ENCODE results near the gene PTGFRN. TPM values are rescaled to one million over a fixed set of nuclear protein-coding genes. Genes with fewer than 3 reads are reported as not detected.

The PTGFRN gene
- total and polyA plus RNA-seq, 9 of the 15 experiments (the other 6 are each of a cell fraction or from before 2014, with no cell fraction given) = 17.3 to 33.1 (median 25.7) TPM

DNA sequence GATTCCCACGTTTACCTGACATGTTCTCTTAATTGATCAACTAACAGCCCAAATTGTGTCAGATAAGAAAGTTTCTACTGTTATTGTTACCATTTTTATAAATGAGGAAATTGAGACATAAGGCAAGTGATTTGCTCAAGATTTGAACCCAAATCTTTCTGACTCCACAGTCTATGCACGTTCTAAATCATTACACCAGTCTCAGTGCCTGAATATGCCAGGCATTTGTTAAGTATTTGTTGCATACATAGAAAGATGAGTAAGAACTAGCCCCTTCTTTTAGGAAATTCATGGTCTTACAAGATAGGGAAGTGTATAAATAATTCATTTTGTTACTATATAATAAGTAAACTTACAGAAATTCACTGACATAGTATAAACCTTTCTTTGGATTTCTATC is 84.7 kb downstream of the PTGFRN start (continued):
- no peak for TF ChIP-seq RFX7 (CRISPR knock-in tag; IDR thresholded peaks at IDR 0.05)
- TF ChIP-seq, protein P1, sequence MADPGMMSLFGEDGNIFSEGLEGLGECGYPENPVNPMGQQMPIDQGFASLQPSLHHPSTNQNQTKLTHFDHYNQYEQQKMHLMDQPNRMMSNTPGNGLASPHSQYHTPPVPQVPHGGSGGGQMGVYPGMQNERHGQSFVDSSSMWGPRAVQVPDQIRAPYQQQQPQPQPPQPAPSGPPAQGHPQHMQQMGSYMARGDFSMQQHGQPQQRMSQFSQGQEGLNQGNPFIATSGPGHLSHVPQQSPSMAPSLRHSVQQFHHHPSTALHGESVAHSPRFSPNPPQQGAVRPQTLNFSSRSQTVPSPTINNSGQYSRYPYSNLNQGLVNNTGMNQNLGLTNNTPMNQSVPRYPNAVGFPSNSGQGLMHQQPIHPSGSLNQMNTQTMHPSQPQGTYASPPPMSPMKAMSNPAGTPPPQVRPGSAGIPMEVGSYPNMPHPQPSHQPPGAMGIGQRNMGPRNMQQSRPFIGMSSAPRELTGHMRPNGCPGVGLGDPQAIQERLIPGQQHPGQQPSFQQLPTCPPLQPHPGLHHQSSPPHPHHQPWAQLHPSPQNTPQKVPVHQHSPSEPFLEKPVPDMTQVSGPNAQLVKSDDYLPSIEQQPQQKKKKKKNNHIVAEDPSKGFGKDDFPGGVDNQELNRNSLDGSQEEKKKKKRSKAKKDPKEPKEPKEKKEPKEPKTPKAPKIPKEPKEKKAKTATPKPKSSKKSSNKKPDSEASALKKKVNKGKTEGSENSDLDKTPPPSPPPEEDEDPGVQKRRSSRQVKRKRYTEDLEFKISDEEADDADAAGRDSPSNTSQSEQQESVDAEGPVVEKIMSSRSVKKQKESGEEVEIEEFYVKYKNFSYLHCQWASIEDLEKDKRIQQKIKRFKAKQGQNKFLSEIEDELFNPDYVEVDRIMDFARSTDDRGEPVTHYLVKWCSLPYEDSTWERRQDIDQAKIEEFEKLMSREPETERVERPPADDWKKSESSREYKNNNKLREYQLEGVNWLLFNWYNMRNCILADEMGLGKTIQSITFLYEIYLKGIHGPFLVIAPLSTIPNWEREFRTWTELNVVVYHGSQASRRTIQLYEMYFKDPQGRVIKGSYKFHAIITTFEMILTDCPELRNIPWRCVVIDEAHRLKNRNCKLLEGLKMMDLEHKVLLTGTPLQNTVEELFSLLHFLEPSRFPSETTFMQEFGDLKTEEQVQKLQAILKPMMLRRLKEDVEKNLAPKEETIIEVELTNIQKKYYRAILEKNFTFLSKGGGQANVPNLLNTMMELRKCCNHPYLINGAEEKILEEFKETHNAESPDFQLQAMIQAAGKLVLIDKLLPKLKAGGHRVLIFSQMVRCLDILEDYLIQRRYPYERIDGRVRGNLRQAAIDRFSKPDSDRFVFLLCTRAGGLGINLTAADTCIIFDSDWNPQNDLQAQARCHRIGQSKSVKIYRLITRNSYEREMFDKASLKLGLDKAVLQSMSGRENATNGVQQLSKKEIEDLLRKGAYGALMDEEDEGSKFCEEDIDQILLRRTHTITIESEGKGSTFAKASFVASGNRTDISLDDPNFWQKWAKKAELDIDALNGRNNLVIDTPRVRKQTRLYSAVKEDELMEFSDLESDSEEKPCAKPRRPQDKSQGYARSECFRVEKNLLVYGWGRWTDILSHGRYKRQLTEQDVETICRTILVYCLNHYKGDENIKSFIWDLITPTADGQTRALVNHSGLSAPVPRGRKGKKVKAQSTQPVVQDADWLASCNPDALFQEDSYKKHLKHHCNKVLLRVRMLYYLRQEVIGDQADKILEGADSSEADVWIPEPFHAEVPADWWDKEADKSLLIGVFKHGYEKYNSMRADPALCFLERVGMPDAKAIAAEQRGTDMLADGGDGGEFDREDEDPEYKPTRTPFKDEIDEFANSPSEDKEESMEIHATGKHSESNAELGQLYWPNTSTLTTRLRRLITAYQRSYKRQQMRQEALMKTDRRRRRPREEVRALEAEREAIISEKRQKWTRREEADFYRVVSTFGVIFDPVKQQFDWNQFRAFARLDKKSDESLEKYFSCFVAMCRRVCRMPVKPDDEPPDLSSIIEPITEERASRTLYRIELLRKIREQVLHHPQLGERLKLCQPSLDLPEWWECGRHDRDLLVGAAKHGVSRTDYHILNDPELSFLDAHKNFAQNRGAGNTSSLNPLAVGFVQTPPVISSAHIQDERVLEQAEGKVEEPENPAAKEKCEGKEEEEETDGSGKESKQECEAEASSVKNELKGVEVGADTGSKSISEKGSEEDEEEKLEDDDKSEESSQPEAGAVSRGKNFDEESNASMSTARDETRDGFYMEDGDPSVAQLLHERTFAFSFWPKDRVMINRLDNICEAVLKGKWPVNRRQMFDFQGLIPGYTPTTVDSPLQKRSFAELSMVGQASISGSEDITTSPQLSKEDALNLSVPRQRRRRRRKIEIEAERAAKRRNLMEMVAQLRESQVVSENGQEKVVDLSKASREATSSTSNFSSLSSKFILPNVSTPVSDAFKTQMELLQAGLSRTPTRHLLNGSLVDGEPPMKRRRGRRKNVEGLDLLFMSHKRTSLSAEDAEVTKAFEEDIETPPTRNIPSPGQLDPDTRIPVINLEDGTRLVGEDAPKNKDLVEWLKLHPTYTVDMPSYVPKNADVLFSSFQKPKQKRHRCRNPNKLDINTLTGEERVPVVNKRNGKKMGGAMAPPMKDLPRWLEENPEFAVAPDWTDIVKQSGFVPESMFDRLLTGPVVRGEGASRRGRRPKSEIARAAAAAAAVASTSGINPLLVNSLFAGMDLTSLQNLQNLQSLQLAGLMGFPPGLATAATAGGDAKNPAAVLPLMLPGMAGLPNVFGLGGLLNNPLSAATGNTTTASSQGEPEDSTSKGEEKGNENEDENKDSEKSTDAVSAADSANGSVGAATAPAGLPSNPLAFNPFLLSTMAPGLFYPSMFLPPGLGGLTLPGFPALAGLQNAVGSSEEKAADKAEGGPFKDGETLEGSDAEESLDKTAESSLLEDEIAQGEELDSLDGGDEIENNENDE (IDR thresholded peaks at IDR 0.05; ENCODE audit: low read depth, low read length) = no peak
- TF ChIP-seq, protein P2, sequence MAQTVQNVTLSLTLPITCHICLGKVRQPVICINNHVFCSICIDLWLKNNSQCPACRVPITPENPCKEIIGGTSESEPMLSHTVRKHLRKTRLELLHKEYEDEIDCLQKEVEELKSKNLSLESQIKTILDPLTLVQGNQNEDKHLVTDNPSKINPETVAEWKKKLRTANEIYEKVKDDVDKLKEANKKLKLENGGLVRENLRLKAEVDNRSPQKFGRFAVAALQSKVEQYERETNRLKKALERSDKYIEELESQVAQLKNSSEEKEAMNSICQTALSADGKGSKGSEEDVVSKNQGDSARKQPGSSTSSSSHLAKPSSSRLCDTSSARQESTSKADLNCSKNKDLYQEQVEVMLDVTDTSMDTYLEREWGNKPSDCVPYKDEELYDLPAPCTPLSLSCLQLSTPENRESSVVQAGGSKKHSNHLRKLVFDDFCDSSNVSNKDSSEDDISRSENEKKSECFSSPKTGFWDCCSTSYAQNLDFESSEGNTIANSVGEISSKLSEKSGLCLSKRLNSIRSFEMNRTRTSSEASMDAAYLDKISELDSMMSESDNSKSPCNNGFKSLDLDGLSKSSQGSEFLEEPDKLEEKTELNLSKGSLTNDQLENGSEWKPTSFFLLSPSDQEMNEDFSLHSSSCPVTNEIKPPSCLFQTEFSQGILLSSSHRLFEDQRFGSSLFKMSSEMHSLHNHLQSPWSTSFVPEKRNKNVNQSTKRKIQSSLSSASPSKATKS (CRISPR knock-in tag; IDR thresholded peaks at IDR 0.05) = no peak
- no peak for TF ChIP-seq POLR2G (IDR thresholded peaks at IDR 0.05; ENCODE audit: low read depth, low read length)
